Measurements from ENCODE around the gene IVD. TPM values are rescaled to one million over a fixed set of nuclear protein-coding genes. Genes with fewer than 3 reads are reported as not detected.

IVD gene
- total and polyA plus RNA-seq, 2 of the 4 experiments (the other 2 are of a cell fraction) = 31.7 to 41.1 TPM

GRCh38 chr15:40412095-40412759 lies 6.6 kb downstream of the IVD start:
- H3K4me2 ChIP-seq (ENCODE audit: low read depth, low read length) = no peak overlapping the region
- H3K9ac ChIP-seq (ENCODE audit: low read depth, low read length) = no peak overlapping the region
- no peak overlapping the region for H2BK20ac ChIP-seq (ENCODE audit: low read depth, low read length)
- no peaks in the 10 kb centered on the region for H3K27me3 ChIP-seq (ENCODE audit: control insufficient read depth, insufficient read depth, low read length)
- no peaks in the 10 kb centered on the region for H3K4me1 ChIP-seq (ENCODE audit: control insufficient read depth, insufficient read depth, low read length)
- no peak overlapping the region for H4K8ac ChIP-seq (ENCODE audit: low read depth in 2 of 2, low read length in 2 of 2)
- no peak overlapping the region for H4K91ac ChIP-seq (ENCODE audit: insufficient read depth, low read depth, low read length)
- no peak overlapping the region for H3K23ac ChIP-seq (ENCODE audit: low read depth, low read length)
- no peak overlapping the region for H3K27ac ChIP-seq (ENCODE audit: insufficient read depth, low read length)
- no peaks in the 10 kb centered on the region for H3K9me3 ChIP-seq (ENCODE audit: control insufficient read depth, insufficient read depth, low read length)
- in situ Hi-C loops (cut with MboI; ENCODE audit: low sequenced_read_pairs) (no loop called here), dilution Hi-C loops (cut with HindIII; ENCODE audit: low sequenced_read_pairs, unreplicated experiment) (no loop called here), intact Hi-C loops (cut with micrococcal nuclease) (no loop called here)
- no peak overlapping the region for H3K56ac ChIP-seq (ENCODE audit: extremely low read depth, insufficient read depth, low read length)
- no peak overlapping the region for H2AFZ ChIP-seq (replicated peaks; ENCODE audit: low read length, poor library complexity)
- H3K14ac ChIP-seq (replicated peaks; ENCODE audit: low read depth, low read length) = no peak overlapping the region
- no peak for ATAC-seq (ENCODE audit: low read depth)
- peaks cover 56% of the 10 kb centered on the region for H3K36me3 ChIP-seq (ENCODE audit: control insufficient read depth, insufficient read depth, low read length)
- no peak overlapping the region for H4K5ac ChIP-seq (ENCODE audit: low read depth, low read length)
- no peak overlapping the region for H3K4ac ChIP-seq (ENCODE audit: low read depth, low read length)
- H3K4me3 ChIP-seq (ENCODE audit: insufficient read depth, low read depth, low read length) = no peak overlapping the region
- no peak for DNase-seq
- H3K18ac ChIP-seq (ENCODE audit: low read depth, low read length) = no peak overlapping the region
- H2BK5ac ChIP-seq (ENCODE audit: low read depth, low read length, poor library complexity, severe bottlenecking) = no peak overlapping the region
- ChIA-PET POLR2A (ENCODE audit: unreplicated experiment) (no interaction called here), CTCF (no interaction called here)
- BruUV-seq (replicated peaks) = no TSS peak
- H2AK9ac ChIP-seq (replicated peaks; ENCODE audit: low read depth, low read length, poor library complexity) = no peak overlapping the region
- H2BK15ac ChIP-seq (ENCODE audit: low read depth, low read length) = no peak overlapping the region
- peaks cover 3 to 23% of the 10 kb centered on the region in 2 experiments for H3K79me1 ChIP-seq (ENCODE audit: low read depth in 1 of 2, low read length in 2 of 2)
- H4K20me1 ChIP-seq (ENCODE audit: insufficient read depth, low read length) = no peaks in the 10 kb centered on the region
- H2BK120ac ChIP-seq (ENCODE audit: low read depth, low read length) = no peak overlapping the region
- TF ChIP-seq MAZ (IDR thresholded peaks at IDR 0.05; ENCODE audit: borderline replicate concordance, low read depth, low read length) (no peak), NFE2L2 (IDR thresholded peaks at IDR 0.05; ENCODE audit: low read depth, low read length) (no peak), ELK1 (IDR thresholded peaks at IDR 0.05; ENCODE audit: borderline replicate concordance, low read depth, low read length) (no peak), RFX5 (IDR thresholded peaks at IDR 0.05; ENCODE audit: low read depth, low read length) (no peak), MXI1 (IDR thresholded peaks at IDR 0.05; ENCODE audit: borderline replicate concordance, low read depth, low read length) (no peak), RAD21 (IDR thresholded peaks at IDR 0.05; ENCODE audit: low read length) (no peak), BHLHE40 (IDR thresholded peaks at IDR 0.05; ENCODE audit: low read depth, low read length) (no peak), CHD1 (IDR thresholded peaks at IDR 0.05; ENCODE audit: low read depth, low read length) (no peak), POLR2A (IDR thresholded peaks at IDR 0.05; ENCODE audit: low read depth, low read length) (no peak), CTCF (conservative IDR thresholded peaks at IDR 0.05; ENCODE audit: low read depth, low read length) (no peak), MAFK (IDR thresholded peaks at IDR 0.05; ENCODE audit: low read depth, low read length) (no peak), FOS (IDR thresholded peaks at IDR 0.05; ENCODE audit: low read depth, low read length) (no peak)
- no peak overlapping the region for H2AK5ac ChIP-seq (ENCODE audit: low read depth, low read length)
- no peaks in the 10 kb centered on the region for H3K9me1 ChIP-seq (ENCODE audit: insufficient read depth, low read length)
- WGBS, 2 experiments (ENCODE audit: extremely low coverage in 2 of 2, insufficient read length in 1 of 2) = 81% methylated on average over 5 of the region's 7 CpGs; no CpG with 5 or more reads in 1 of the 2 experiments

Data from IMR-90 (cell line).